Tibial nerve (tissue), 4 donors: ENCODE data around the gene FLT4. TPM values are rescaled to one million over a fixed set of nuclear protein-coding genes. Genes with fewer than 3 reads are reported as not detected.

Source experiments
- DNase-seq, 2 donors: peaks; one replicate each; pipeline ENCODE4 v3.0.0-alpha.2; 2019; ENCODE audit warnings: low spot score in 2 of 2
- H3K27ac ChIP-seq, 4 donors: fragments of 200-600 bp; sonication (generic) in 3 of 4; one replicate each; pipeline ENCODE4 v1.5.1; 2017 to 2019; ENCODE audit warnings: mild to moderate bottlenecking in 1 of 4
- H3K27me3 ChIP-seq, 2 donors: fragments of 200-600 bp; sonication (generic) in 1 of 2; one replicate each; pipeline versions ENCODE4 v1.5.1 to v1.6.0; 2017 to 2019
- H3K36me3 ChIP-seq, 3 donors: fragments of 200-600 bp; sonication (generic); one replicate each; pipeline ENCODE4 v1.5.1; 2018 to 2019
- H3K4me1 ChIP-seq, 4 donors: fragments of 200-600 bp; sonication (generic) in 3 of 4; one replicate each; pipeline ENCODE4 v1.5.1; 2017 to 2019
- H3K4me3 ChIP-seq, 4 donors: fragments of 200-600 bp; sonication (generic) in 3 of 4; one replicate each; pipeline ENCODE4 v1.5.1; 2017 to 2019; ENCODE audit warnings: mild to moderate bottlenecking in 1 of 4, moderate library complexity in 1 of 4
- H3K9me3 ChIP-seq, 4 donors: fragments of 200-600 bp; sonication (generic) in 3 of 4; one replicate each; pipeline ENCODE4 v1.5.1; 2017 to 2019
- CTCF ChIP-seq, 5 experiments: fragments of 200-600 bp in 3 of 5; fragments of 450-650 bp in 2 of 5; sonication (generic) in 3 of 5; IDR thresholded peaks; one replicate each; pipeline ENCODE4 v1.5.1; 2016 to 2019; ENCODE audit warnings: antibody characterized with exemption in 5 of 5, mild to moderate bottlenecking in 3 of 5, moderate library complexity in 2 of 5
- EP300 ChIP-seq, 2 donors: sonication (generic); formaldehyde crosslinking; IDR thresholded peaks; one replicate each; pipeline ENCODE4 v1.6.1; 2017; ENCODE audit warnings: antibody characterized with exemption in 2 of 2, mild to moderate bottlenecking in 1 of 2
- POLR2A ChIP-seq, 2 donors: fragments of 450-650 bp; IDR thresholded peaks; one replicate each; pipeline ENCODE4 v1.6.1; 2017; ENCODE audit warnings: antibody characterized with exemption in 2 of 2, mild to moderate bottlenecking in 2 of 2, moderate library complexity in 2 of 2
- WGBS, 2 donors: methylation state at CpG; one replicate each; pipeline ENCODE4 v1.1.5; 2018; 5-methylcytosine and 5-hydroxymethylcytosine counted together
- total RNA-seq, 4 donors: library from RNA; depleted of rRNA; stranded (reverse); fragments of >200 nt; gene quantifications; one replicate each; pipeline ENCODE4 v1.1.0, GENCODE V29; 2016

Gene FLT4
- total RNA-seq, 4 donors from 2014 or later = 4.6 to 34.2 (median 14.9) TPM

GRCh38 chr5:180643191-180643851 is 6.1 kb downstream of the FLT4 start:
- Histone ChIP-seq H3K4me1 (no peaks in the 10 kb centered on the region), H3K9me3 (no peaks in the 10 kb centered on the region), H3K36me3 (no peaks in the 10 kb centered on the region), H3K27ac (no peak overlapping the region), H3K4me3 (no peak overlapping the region), H3K27me3 (peaks cover 0 to 37% of the 10 kb centered on the region in 2 donors)
- no peak for DNase-seq
- WGBS, 2 donors = 64 to 67% methylated on average over 17 of the region's 17 CpGs
- no peak for TF ChIP-seq CTCF (IDR thresholded peaks at IDR 0.05)
- TF ChIP-seq POLR2A (IDR thresholded peaks at IDR 0.05) = no peak
- TF ChIP-seq EP300 (IDR thresholded peaks at IDR 0.05) = no peak

DNA sequence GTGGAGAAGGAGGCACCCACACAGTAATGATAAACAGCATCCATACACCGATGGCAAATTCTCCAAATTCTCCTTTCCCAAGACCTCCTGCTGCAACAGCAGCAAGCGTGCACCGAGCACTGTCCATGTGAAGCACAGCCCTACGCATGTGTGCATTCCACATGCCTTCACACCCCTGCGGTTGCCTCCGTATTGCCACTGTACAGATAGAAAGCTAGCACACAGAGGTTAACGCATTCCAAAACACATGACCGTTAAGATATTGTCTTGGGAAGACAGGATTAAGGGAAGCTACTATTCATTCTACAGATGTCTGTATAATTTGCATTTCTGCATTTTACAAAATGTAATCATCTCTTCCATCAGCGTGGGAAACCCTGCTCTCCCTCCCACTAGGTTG is 6.6 kb downstream of the FLT4 start:
- no peak for DNase-seq
- Histone ChIP-seq H3K27me3 (peaks cover 0 to 32% of the 10 kb centered on the region in 2 donors), H3K4me3 (no peak overlapping the region), H3K36me3 (no peaks in the 10 kb centered on the region), H3K4me1 (no peaks in the 10 kb centered on the region), H3K27ac (no peak overlapping the region), H3K9me3 (no peaks in the 10 kb centered on the region)
- TF ChIP-seq EP300 (IDR thresholded peaks at IDR 0.05) (no peak), CTCF (IDR thresholded peaks at IDR 0.05) (no peak), POLR2A (IDR thresholded peaks at IDR 0.05) (no peak)
- WGBS, 2 donors = 69 to 72% methylated on average over 9 of the region's 9 CpGs

DNA sequence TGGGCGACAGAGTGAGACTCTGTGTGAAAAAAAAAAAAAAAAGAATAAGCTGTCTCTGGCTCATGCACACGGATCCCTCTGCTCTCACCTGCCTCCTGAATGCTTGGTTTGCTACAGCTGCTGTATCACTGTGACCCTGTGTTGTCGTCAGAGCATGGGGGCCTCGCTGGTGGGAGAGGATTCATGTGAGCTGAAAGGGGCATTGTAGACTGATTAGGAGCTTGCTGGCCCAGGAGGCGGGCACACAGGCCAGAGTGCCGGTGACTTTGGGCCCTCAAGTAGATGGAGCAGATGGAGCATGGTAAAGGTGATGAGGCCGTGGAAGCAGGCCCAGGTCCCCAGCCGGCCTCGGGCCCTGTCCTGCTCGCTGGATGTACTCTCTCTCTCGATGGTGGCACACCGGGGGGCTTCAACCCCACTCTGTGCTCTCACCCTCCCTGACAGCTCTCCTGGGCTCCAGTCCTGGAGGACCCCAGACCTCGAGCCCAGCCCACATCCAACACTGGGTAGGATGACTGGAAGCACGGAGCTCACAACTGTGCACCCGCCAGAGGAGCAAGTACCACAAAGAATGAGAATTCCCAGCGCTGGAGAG is 7.1 kb downstream of the FLT4 start:
- WGBS, 2 donors = 79 to 88% methylated on average over 13 to 16 of the region's 16 CpGs
- DNase-seq = no peak

DNA sequence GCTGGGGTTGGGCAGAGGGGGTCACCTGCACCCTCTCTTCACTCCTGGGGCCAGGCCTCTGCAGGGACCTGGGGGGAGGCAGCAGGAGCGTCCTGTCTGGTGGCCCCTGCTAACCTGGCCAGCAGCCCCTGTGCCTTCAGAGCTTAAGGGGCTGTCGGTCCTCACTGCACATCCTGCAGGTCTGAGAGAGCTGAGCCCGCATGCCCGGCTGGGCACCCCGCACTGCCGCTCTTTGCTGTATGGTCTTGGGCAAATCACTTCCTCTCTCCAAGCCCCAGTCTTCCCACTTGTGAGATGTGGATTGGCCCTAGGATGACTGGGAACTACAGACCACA is 7.9 kb downstream of the FLT4 start:
- no peaks in the 10 kb centered on the region for H3K4me1 ChIP-seq
- H3K27ac ChIP-seq = no peak overlapping the region
- 96 to 98% methylated on average over 5 to 6 of the region's 6 CpGs for WGBS, 2 donors
- TF ChIP-seq POLR2A (IDR thresholded peaks at IDR 0.05) (no peak), CTCF (IDR thresholded peaks at IDR 0.05) (no peak), EP300 (IDR thresholded peaks at IDR 0.05) (no peak)
- no peak overlapping the region for H3K4me3 ChIP-seq
- peaks cover 0 to 1% (median 0%) of the 10 kb centered on the region in 4 donors for H3K9me3 ChIP-seq
- no peak for DNase-seq
- peaks cover 0 to 21% of the 10 kb centered on the region in 2 donors for H3K27me3 ChIP-seq
- H3K36me3 ChIP-seq = no peaks in the 10 kb centered on the region

More for the DNA sequence above, 7.1 kb downstream of the FLT4 start:
- H3K27me3 ChIP-seq = peaks cover 0 to 27% of the 10 kb centered on the region in 2 donors
- no peaks in the 10 kb centered on the region for H3K9me3 ChIP-seq
- TF ChIP-seq CTCF (IDR thresholded peaks at IDR 0.05) (no peak), EP300 (IDR thresholded peaks at IDR 0.05) (no peak), POLR2A (IDR thresholded peaks at IDR 0.05) (no peak)
- H3K4me3 ChIP-seq = no peak overlapping the region
- no peaks in the 10 kb centered on the region for H3K36me3 ChIP-seq
- no peak overlapping the region for H3K27ac ChIP-seq
- no peaks in the 10 kb centered on the region for H3K4me1 ChIP-seq

- no peaks in the 10 kb centered on the region for H3K36me3 ChIP-seq
- no peak overlapping the region for H3K4me3 ChIP-seq
- peaks cover 0 to 21% of the 10 kb centered on the region in 2 donors for H3K27me3 ChIP-seq
- TF ChIP-seq POLR2A (IDR thresholded peaks at IDR 0.05) (no peak), EP300 (IDR thresholded peaks at IDR 0.05) (no peak), CTCF (IDR thresholded peaks at IDR 0.05) (no peak)
- no peak for DNase-seq
- no peaks in the 10 kb centered on the region for H3K4me1 ChIP-seq
- H3K27ac ChIP-seq = no peak overlapping the region
- H3K9me3 ChIP-seq = peaks cover 0 to 6% (median 0%) of the 10 kb centered on the region in 4 donors
- WGBS, 2 donors = 81 to 93% methylated on average over 7 to 14 of the region's 19 CpGs
These were observed 8.4 kb downstream of the FLT4 start for GRCh38 chr5:180640861-180641565.
